GM12892 (cell line): ENCODE measurements around the gene ITIH5.

Experiments used
- POLR2A ChIP-seq: IDR thresholded peaks from 2 replicates; pipeline ENCODE4 v1.6.1; 2011; ENCODE audit warnings: low read depth, low read length, control low read depth
- POLR2AphosphoS5 ChIP-seq: IDR thresholded peaks from 2 replicates; pipeline ENCODE4 v1.6.1; 2011; ENCODE audit warnings: low read depth, low read length, control low read depth
- TAF1 ChIP-seq: IDR thresholded peaks from 2 replicates; pipeline ENCODE4 v1.6.1; 2011; ENCODE audit warnings: low read depth, mild to moderate bottlenecking, control low read depth, low read length, borderline replicate concordance

DNA sequence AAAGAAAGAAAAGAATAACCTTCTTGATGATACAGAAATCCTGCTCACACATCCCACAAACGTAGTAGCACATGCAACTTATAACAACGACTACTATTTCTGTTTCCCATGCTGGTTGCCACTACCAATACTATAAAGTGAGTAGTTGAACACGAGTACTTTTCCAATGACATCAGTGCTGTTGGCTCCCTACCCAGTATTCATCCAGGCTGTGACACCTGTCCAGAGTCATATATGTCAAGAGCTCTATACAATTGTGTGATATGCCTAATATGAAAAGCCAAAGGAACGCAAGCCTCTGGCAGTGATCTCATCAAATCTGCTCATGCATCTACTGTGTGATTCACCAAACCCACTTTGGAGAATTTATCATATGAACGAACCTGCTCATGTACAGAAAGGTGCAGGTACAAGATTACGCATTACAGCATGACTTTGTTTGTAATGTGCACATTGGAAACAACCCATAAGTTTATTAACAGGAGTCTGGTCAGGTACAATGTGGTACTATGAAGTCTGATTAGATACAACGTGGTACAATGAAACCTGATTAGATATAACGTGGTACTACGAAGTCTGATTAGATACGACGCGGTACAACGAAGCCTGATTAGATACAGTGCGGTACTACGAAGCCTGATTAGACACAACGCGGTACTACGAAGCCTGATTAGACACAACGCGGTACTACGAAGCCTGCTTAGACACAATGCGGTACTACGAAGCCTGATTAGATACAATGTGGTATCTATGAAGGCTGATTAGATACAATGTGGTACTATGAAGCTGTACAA, 5.8 kb upstream of the ITIH5 start:
- TF ChIP-seq POLR2AphosphoS5 = no peak
- TF ChIP-seq TAF1 = no peak
- no peak for TF ChIP-seq POLR2A
